ENCODE data around the gene RGL2. TPM values are rescaled to one million over a fixed set of nuclear protein-coding genes. Genes with fewer than 3 reads are reported as not detected.

Gene RGL2
- polyA plus RNA-seq, 1 donor (not counting 4 experiments of a cell fraction or from before 2014, with no cell fraction given) = 33.6 TPM

- H4K20me1 ChIP-seq (ENCODE audit: control insufficient read depth, extremely low read depth, insufficient read depth, low read length) = no peaks in the 10 kb centered on the region
- H3K27me3 ChIP-seq (ENCODE audit: control insufficient read depth, extremely low read depth, insufficient read depth, low read length) = no peaks in the 10 kb centered on the region
- H2AFZ ChIP-seq (ENCODE audit: control insufficient read depth, low read length) = no peak overlapping the region
- no peak for DNase-seq (ENCODE audit: low read depth, low spot score)
- no peak overlapping the region for H3K4me3 ChIP-seq (ENCODE audit: control insufficient read depth in 2 of 3, extremely low read depth in 1 of 3, insufficient read depth in 2 of 3, low read depth in 1 of 3, low read length in 3 of 3)
- dilution Hi-C loops (cut with MboI; ENCODE audit: extremely low pct_ligation_motif_present, low sequenced_read_pairs) = no loop called here
- H3K36me3 ChIP-seq (ENCODE audit: control insufficient read depth in 2 of 2, extremely low read depth in 1 of 2, insufficient read depth in 2 of 2, low read length in 2 of 2) = peaks cover 0 to 14% of the 10 kb centered on the region in 2 experiments
- no peaks in the 10 kb centered on the region for H3K79me2 ChIP-seq (ENCODE audit: control insufficient read depth, insufficient read depth, low read length)
- FAIRE-seq = no peak
- no peaks in the 10 kb centered on the region for H3K9me1 ChIP-seq (ENCODE audit: control insufficient read depth, extremely low read depth, insufficient read depth, low read length)
- H3K9ac ChIP-seq (ENCODE audit: control insufficient read depth, extremely low read depth, insufficient read depth, low read length) = no peak overlapping the region
- H3K4me2 ChIP-seq (ENCODE audit: control insufficient read depth, extremely low read depth, insufficient read depth, low read depth, low read length) = no peak overlapping the region
- no peak overlapping the region for H3K27ac ChIP-seq (ENCODE audit: control insufficient read depth, insufficient read depth, low read length)
- H3K4me1 ChIP-seq (ENCODE audit: control insufficient read depth, extremely low read depth, insufficient read depth, low read length) = peaks cover 35% of the 10 kb centered on the region
- no peak for TF ChIP-seq EZH2 (IDR thresholded peaks at IDR 0.05; ENCODE audit: low read length)
- TF ChIP-seq CTCF (optimal IDR thresholded peaks at IDR 0.05 in 1 of 3, IDR thresholded peaks at IDR 0.05 in 1 of 3, conservative IDR thresholded peaks at IDR 0.05 in 1 of 3; ENCODE audit: extremely low read depth in 1 of 3, insufficient read depth in 2 of 3, low read length in 3 of 3) = no peak
- H3K9me3 ChIP-seq (ENCODE audit: control insufficient read depth, low read depth, low read length) = no peaks in the 10 kb centered on the region
These were observed 46.0 kb downstream of the RGL2 start for GRCh38 chr6:33252759-33253158.

- H3K27me3 ChIP-seq (ENCODE audit: control insufficient read depth, extremely low read depth, insufficient read depth, low read length) = no peaks in the 10 kb centered on the region
- H3K4me2 ChIP-seq (ENCODE audit: control insufficient read depth, extremely low read depth, insufficient read depth, low read depth, low read length) = no peak overlapping the region
- dilution Hi-C loops (cut with MboI; ENCODE audit: extremely low pct_ligation_motif_present, low sequenced_read_pairs) = no loop called here
- no peak overlapping the region for H2AFZ ChIP-seq (ENCODE audit: control insufficient read depth, low read length)
- no peak for TF ChIP-seq EZH2 (IDR thresholded peaks at IDR 0.05; ENCODE audit: low read length)
- TF ChIP-seq CTCF (optimal IDR thresholded peaks at IDR 0.05 in 1 of 3, IDR thresholded peaks at IDR 0.05 in 1 of 3, conservative IDR thresholded peaks at IDR 0.05 in 1 of 3; ENCODE audit: extremely low read depth in 1 of 3, insufficient read depth in 2 of 3, low read length in 3 of 3) = no peak
- H3K9ac ChIP-seq (ENCODE audit: control insufficient read depth, extremely low read depth, insufficient read depth, low read length) = no peak overlapping the region
- H3K9me3 ChIP-seq (ENCODE audit: control insufficient read depth, low read depth, low read length) = no peaks in the 10 kb centered on the region
- FAIRE-seq = no peak
- H3K9me1 ChIP-seq (ENCODE audit: control insufficient read depth, extremely low read depth, insufficient read depth, low read length) = no peaks in the 10 kb centered on the region
- no peaks in the 10 kb centered on the region for H4K20me1 ChIP-seq (ENCODE audit: control insufficient read depth, extremely low read depth, insufficient read depth, low read length)
- no peak overlapping the region for H3K27ac ChIP-seq (ENCODE audit: control insufficient read depth, insufficient read depth, low read length)
- no peak overlapping the region for H3K4me3 ChIP-seq (ENCODE audit: control insufficient read depth in 2 of 3, extremely low read depth in 1 of 3, insufficient read depth in 2 of 3, low read depth in 1 of 3, low read length in 3 of 3)
- peaks cover 0 to 14% of the 10 kb centered on the region in 2 experiments for H3K36me3 ChIP-seq (ENCODE audit: control insufficient read depth in 2 of 2, extremely low read depth in 1 of 2, insufficient read depth in 2 of 2, low read length in 2 of 2)
- DNase-seq (ENCODE audit: low read depth, low spot score) = no peak
- H3K79me2 ChIP-seq (ENCODE audit: control insufficient read depth, insufficient read depth, low read length) = no peaks in the 10 kb centered on the region
- peaks cover 36% of the 10 kb centered on the region for H3K4me1 ChIP-seq (ENCODE audit: control insufficient read depth, extremely low read depth, insufficient read depth, low read length)
These were observed 47.2 kb downstream of the RGL2 start for GRCh38 chr6:33251395-33252012.
